Measurements from ENCODE around the gene ZSWIM9. TPM values are rescaled to one million over a fixed set of nuclear protein-coding genes. Genes with fewer than 3 reads are reported as not detected.
A peak's percentile ranks its signal among the peaks of the same experiment; 100 is the strongest.

Gene ZSWIM9
- total RNA-seq, result 1 to 10 TPM; 1.8 to 7.4 (median 3.5) TPM

GRCh38 chr19:48169939-48170803 lies at the start of gene ZSWIM9, which contains the start of gene LIG1:
TSS of gene ZSWIM9 (plus strand) at chr19:48170680. CDS start at chr19:48171803, 1,123 bp downstream.
TSS of gene LIG1 (minus strand) at chr19:48170344. CDS start at chr19:48165566, 4,778 bp downstream.
- no peaks in the 10 kb centered on the region for H3K9me3 ChIP-seq
- no peaks in the 10 kb centered on the region for H3K27me3 ChIP-seq
- DNase-seq, result peak; percentile 90 to 95 (median 95)
- peak within 1 kb of the TSS; percentile 91 to 95 (median 94) for H3K27ac ChIP-seq
- TF ChIP-seq CTCF (IDR thresholded peaks at IDR 0.05), result peak in 3 of 6 experiments; percentile 8 to 36 (median 24)
- peak in 1 of 2 donors; percentile 40 for TF ChIP-seq POLR2A (IDR thresholded peaks at IDR 0.05)
- peak within 1 kb of the TSS; percentile 76 to 96 (median 86) for H3K4me3 ChIP-seq
- H3K36me3 ChIP-seq, result peaks cover 0 to 11% (median 0%) of the 10 kb centered on the region in 3 donors
- H3K4me1 ChIP-seq, result peaks cover 0 to 13% (median 3%) of the 10 kb centered on the region in 4 donors

GRCh38 chr19:48121066-48121465 lies 49.4 kb upstream of the ZSWIM9 start:
- H3K27ac ChIP-seq, result no peak overlapping the region
- no peak for TF ChIP-seq CTCF (IDR thresholded peaks at IDR 0.05)
- peaks cover 0 to 3% (median 0%) of the 10 kb centered on the region in 4 donors for H3K4me1 ChIP-seq
- H3K9me3 ChIP-seq, result no peaks in the 10 kb centered on the region
- no peaks in the 10 kb centered on the region for H3K27me3 ChIP-seq
- H3K4me3 ChIP-seq, result no peak overlapping the region
- peaks cover 0 to 4% (median 0%) of the 10 kb centered on the region in 3 donors for H3K36me3 ChIP-seq
- DNase-seq, result no peak

- peaks cover 0 to 4% (median 0%) of the 10 kb centered on the region in 3 donors for H3K36me3 ChIP-seq
- no peak overlapping the region for H3K4me3 ChIP-seq
Measured at GRCh38 chr19:48121909-48122371, 48.5 kb upstream of the ZSWIM9 start.

GRCh38 chr19:48122421-48122820 lies 48.1 kb upstream of the ZSWIM9 start:
- Histone ChIP-seq H3K4me1 (peaks cover 0 to 3% (median 0%) of the 10 kb centered on the region in 4 donors), H3K4me3 (no peak overlapping the region), H3K27ac (no peak overlapping the region), H3K36me3 (peaks cover 0 to 9% (median 0%) of the 10 kb centered on the region in 3 donors), H3K27me3 (no peaks in the 10 kb centered on the region), H3K9me3 (no peaks in the 10 kb centered on the region)
- TF ChIP-seq CTCF (IDR thresholded peaks at IDR 0.05) (no peak), POLR2A (IDR thresholded peaks at IDR 0.05) (no peak)
- no peak for DNase-seq

More at GRCh38 chr19:48121909-48122371, 48.5 kb upstream of the ZSWIM9 start:
- Histone ChIP-seq H3K4me1 (peaks cover 0 to 3% (median 0%) of the 10 kb centered on the region in 4 donors), H3K27me3 (no peaks in the 10 kb centered on the region), H3K9me3 (no peaks in the 10 kb centered on the region), H3K27ac (no peak overlapping the region)
- TF ChIP-seq POLR2A (IDR thresholded peaks at IDR 0.05), result no peak
- no peak for TF ChIP-seq CTCF (IDR thresholded peaks at IDR 0.05)
- peak in 1 of 3 donors; percentile 26 for DNase-seq

- H3K27ac ChIP-seq, result no peak overlapping the region
- H3K27me3 ChIP-seq, result no peaks in the 10 kb centered on the region
- no peak for DNase-seq
- peaks cover 0 to 3% (median 0%) of the 10 kb centered on the region in 4 donors for H3K4me1 ChIP-seq
- peaks cover 0 to 18% (median 0%) of the 10 kb centered on the region in 3 donors for H3K36me3 ChIP-seq
- no peaks in the 10 kb centered on the region for H3K9me3 ChIP-seq
- no peak overlapping the region for H3K4me3 ChIP-seq
- TF ChIP-seq CTCF (IDR thresholded peaks at IDR 0.05), result no peak
- no peak for TF ChIP-seq POLR2A (IDR thresholded peaks at IDR 0.05)
Measured at GRCh38 chr19:48123907-48124651, 46.4 kb upstream of the ZSWIM9 start.
